A673 (cell line): ENCODE data around the gene CEP170B. TPM values are rescaled to one million over a fixed set of nuclear protein-coding genes. Genes with fewer than 3 reads are reported as not detected.

Source experiments
- BruUV-seq: library from RNA; stranded (reverse); fragments of 400-500 nt; replicated peaks from 2 replicates; lab custom pipeline; 2021; lab: Mats Ljungman, UMichigan
- CTCF ChIA-PET: fragments of 300-600 bp; sonication (Branson Sonifier 250); formaldehyde crosslinking; loops from one replicate; lab custom pipeline; 2022; ENCODE audit warnings: antibody characterized with exemption; lab: Charles Lee
- POLR2A ChIA-PET: fragments of 300-600 bp; sonication (Branson Sonifier 250); formaldehyde crosslinking; loops from one replicate; lab custom pipeline; 2022; ENCODE audit warnings: antibody characterized with exemption; ENCODE audit not compliant: low non-redundant PET; lab: Charles Lee
- DNase-seq: peaks from one replicate; pipeline ENCODE4 v3.0.0-alpha.2; 2015; ENCODE audit warnings: low spot score
- H3K27ac ChIP-seq: fragments of 200-600 bp; sonication (generic); 2 replicates; pipeline ENCODE4 v1.5.1; 2016; ENCODE audit warnings: mixed run types, low read depth, mild to moderate bottlenecking, mixed read lengths, antibody characterized with exemption, low read length; ENCODE audit not compliant: poor library complexity, severe bottlenecking
- H3K27me3 ChIP-seq: fragments of 200-600 bp; sonication (generic); replicated peaks from 2 replicates; pipeline ENCODE4 v1.6.1; 2017; ENCODE audit warnings: mixed run types, low read depth, mild to moderate bottlenecking, mixed read lengths, antibody characterized with exemption, low read length; ENCODE audit not compliant: insufficient read depth, poor library complexity
- H3K36me3 ChIP-seq: fragments of 200-600 bp; sonication (generic); 2 replicates; pipeline ENCODE4 v1.6.1; 2016; ENCODE audit warnings: mixed run types, mild to moderate bottlenecking, mixed read lengths, antibody characterized with exemption, low read length; ENCODE audit not compliant: insufficient read depth, poor library complexity, severe bottlenecking
- H3K4me1 ChIP-seq: fragments of 200-600 bp; sonication (generic); 2 replicates; pipeline ENCODE4 v1.6.1; 2017; ENCODE audit warnings: mixed run types, mild to moderate bottlenecking, mixed read lengths, antibody characterized with exemption, low read length; ENCODE audit not compliant: insufficient read depth, poor library complexity, severe bottlenecking
- H3K4me3 ChIP-seq: fragments of 200-600 bp; sonication (generic); 2 replicates; pipeline ENCODE4 v1.5.1; 2016; ENCODE audit warnings: low read depth, mixed run types, mild to moderate bottlenecking, mixed read lengths, low read length; ENCODE audit not compliant: poor library complexity, severe bottlenecking
- H3K9me3 ChIP-seq: fragments of 200-600 bp; sonication (generic); 2 replicates; pipeline ENCODE4 v1.6.1; 2016; ENCODE audit warnings: mixed run types, low read depth, mild to moderate bottlenecking, mixed read lengths, antibody characterized with exemption, low read length; ENCODE audit not compliant: poor library complexity, severe bottlenecking
- CTCF ChIP-seq: fragments of 300-800, 200-600 bp; sonication (generic); conservative IDR thresholded peaks from 2 replicates; pipeline ENCODE4 v1.5.1; 2017; ENCODE audit warnings: low read depth, mild to moderate bottlenecking, antibody characterized with exemption, low read length, moderate library complexity, mixed read lengths
- EZH2 ChIP-seq: fragments of 200-600 bp; sonication (generic); IDR thresholded peaks from 2 replicates; pipeline ENCODE4 v1.6.1; 2017; ENCODE audit warnings: borderline replicate concordance, low read depth, mild to moderate bottlenecking, mixed read lengths, antibody characterized with exemption, low read length; ENCODE audit not compliant: poor library complexity, severe bottlenecking
- intact Hi-C: fragments of 100-400 bp; cut with micrococcal nuclease; formaldehyde crosslinking; loops from one replicate; pipeline ENCODE4 v1.10.0; 2022; ENCODE audit not compliant: unreplicated experiment
- total RNA-seq: library from RNA; stranded (reverse); gene quantifications from 2 replicates; pipeline ENCODE4 v1.2.3, GENCODE V29; 2021

CEP170B gene
- total RNA-seq, 1 experiment from 2014 or later = 20.8 TPM

GRCh38 chr14:104933746-104934733 lies 69.0 kb downstream of the CEP170B start:
- H3K4me3 ChIP-seq = no peak overlapping the region
- intact Hi-C loops = no loop called here
- DNase-seq = no peak
- H3K4me1 ChIP-seq = no peaks in the 10 kb centered on the region
- ChIA-PET POLR2A (interaction anchor here (0.7 kb wide), 1 partner anchor 112 kb away, joined by 3 read pairs; no protein-coding TSS in a partner anchor), CTCF (no interaction called here)
- no peaks in the 10 kb centered on the region for H3K9me3 ChIP-seq
- H3K27me3 ChIP-seq = peaks cover 31% of the 10 kb centered on the region
- no peaks in the 10 kb centered on the region for H3K36me3 ChIP-seq
- no TSS peak for BruUV-seq
- no peak overlapping the region for H3K27ac ChIP-seq
- no peak for TF ChIP-seq CTCF

GRCh38 chr14:104935026-104935650 lies 70.1 kb downstream of the CEP170B start:
- H3K9me3 ChIP-seq = no peaks in the 10 kb centered on the region
- intact Hi-C loops = no loop called here
- BruUV-seq = no TSS peak
- POLR2A ChIA-PET = no interaction called here
- TF ChIP-seq EZH2 (no peak), CTCF (no peak)
- no peak overlapping the region for H3K27ac ChIP-seq
- CTCF ChIA-PET = no interaction called here
- no peaks in the 10 kb centered on the region for H3K4me1 ChIP-seq
- peaks cover 41% of the 10 kb centered on the region for H3K27me3 ChIP-seq
- no peaks in the 10 kb centered on the region for H3K36me3 ChIP-seq
- H3K4me3 ChIP-seq = no peak overlapping the region
- no peak for DNase-seq

GRCh38 chr14:104935955-104936354 lies 70.9 kb downstream of the CEP170B start:
- no peak for TF ChIP-seq EZH2
- TF ChIP-seq CTCF = no peak
- ChIA-PET POLR2A (no interaction called here), CTCF (no interaction called here)
- intact Hi-C loops = no loop called here
- Histone ChIP-seq H3K27me3 (peaks cover 50% of the 10 kb centered on the region), H3K36me3 (no peaks in the 10 kb centered on the region), H3K4me1 (no peaks in the 10 kb centered on the region), H3K4me3 (no peak overlapping the region), H3K9me3 (no peaks in the 10 kb centered on the region), H3K27ac (no peak overlapping the region)
- BruUV-seq = no TSS peak
- no peak for DNase-seq
